Hepatic stellate cell (primary cell): ENCODE measurements around the gene HSD17B10.
"Not testable (repeated sequence)": the region's sequence is repeated elsewhere in the genome, so short reads cannot be mapped to it uniquely, and the experiment has no call there.

Experiments
- DNase-seq: peaks from one replicate; pipeline ENCODE4 v3.0.0; 2011; ENCODE audit warnings: low spot score

The HSD17B10 gene

GRCh38 chrX:53433651-53434639 lies at the start of gene HSD17B10:
Gene HSD17B10 (minus strand): TSS chrX:53434370. CDS start chrX:53434345, 25 bp downstream.
- peak; percentile 96 for DNase-seq

DNA sequence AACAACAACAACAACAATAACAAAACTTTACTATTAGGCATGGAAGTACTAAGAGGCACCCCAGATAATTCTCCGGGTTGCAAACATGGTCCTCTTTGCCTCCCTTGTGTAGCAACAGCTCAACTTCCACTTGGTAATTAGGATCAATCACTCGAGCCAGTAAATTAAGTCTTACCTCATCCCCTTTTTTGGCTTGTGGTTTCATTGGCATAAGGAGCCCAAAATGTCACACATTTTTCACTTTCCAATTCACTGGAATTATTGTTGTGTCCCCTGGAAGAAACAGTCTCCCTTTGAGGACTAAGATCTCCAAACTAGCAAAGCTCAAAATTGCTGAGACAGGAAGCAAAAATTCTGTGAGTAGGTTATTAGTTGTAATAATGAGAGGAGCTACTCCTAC lies 49.2 kb upstream of the HSD17B10 start:
- DNase-seq = no peak

GRCh38 chrX:53481816-53482465 lies 47.8 kb upstream of the HSD17B10 start:
- DNase-seq = peak; percentile 57

DNA sequence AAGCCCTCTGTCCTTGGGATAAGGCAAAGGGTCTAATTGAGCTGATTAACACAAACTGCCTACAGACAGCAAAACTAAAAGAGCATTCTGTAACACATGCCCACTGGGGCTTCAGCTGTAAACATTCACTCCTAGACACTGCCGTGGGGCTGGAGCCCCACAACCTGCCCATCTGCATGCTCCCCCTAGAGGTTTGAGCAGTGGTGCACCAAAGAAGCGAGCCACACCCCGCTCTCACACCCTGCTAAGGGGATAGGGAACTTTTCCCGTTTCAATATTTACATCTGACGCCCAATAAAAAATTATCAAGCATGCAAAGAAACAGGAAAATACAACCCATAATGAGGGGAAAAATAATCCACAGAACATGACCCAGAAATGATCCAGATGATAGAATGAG lies 46.9 kb upstream of the HSD17B10 start:
- DNase-seq = no peak

GRCh38 chrX:53479301-53479700 lies 45.1 kb upstream of the HSD17B10 start:
- no peak for DNase-seq

DNA sequence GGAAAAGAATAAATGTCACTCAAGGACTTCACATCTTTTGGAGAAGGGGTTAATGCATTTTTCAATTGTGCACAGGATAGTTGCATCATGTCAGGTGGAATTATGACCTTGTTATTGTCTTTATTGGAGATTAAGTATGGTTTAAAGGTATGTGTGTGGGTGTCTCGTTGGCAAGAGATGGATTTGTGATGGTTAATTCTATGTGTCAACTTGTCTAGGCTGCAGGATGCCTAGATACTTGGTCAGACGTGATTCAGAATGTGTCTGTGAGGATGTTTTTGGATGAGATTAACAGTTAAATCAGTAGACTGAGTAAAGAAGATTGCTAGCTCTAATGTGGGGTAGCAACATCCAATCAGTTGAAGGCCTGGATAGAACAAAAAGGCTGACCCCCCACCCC lies 42.2 kb upstream of the HSD17B10 start:
- DNase-seq = no peak

- DNase-seq = no peak
Observed at GRCh38 chrX:53474707-53475106, 40.5 kb upstream of the HSD17B10 start.

GRCh38 chrX:53471346-53471745 lies 37.2 kb upstream of the HSD17B10 start:
- DNase-seq = no peak

DNA sequence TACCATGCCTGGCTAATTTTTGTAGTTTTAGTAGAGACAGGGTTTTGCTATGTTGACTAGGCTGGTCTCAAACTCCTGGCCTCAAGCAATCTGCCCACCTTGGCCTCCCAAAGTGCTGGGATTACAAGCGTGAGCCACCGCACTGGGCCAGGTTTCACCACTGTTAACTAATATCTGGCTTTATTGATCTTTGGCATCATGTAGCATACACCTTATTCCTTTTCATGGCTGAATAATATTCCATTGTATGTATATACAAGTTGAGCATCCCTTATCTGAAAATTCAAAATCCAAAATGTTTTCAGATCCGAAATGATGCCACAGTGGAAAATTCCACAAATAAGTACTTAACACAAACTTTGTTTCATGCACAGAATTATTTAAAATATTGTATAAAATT lies 34.5 kb upstream of the HSD17B10 start:
- not testable (repeated sequence) for DNase-seq

DNA sequence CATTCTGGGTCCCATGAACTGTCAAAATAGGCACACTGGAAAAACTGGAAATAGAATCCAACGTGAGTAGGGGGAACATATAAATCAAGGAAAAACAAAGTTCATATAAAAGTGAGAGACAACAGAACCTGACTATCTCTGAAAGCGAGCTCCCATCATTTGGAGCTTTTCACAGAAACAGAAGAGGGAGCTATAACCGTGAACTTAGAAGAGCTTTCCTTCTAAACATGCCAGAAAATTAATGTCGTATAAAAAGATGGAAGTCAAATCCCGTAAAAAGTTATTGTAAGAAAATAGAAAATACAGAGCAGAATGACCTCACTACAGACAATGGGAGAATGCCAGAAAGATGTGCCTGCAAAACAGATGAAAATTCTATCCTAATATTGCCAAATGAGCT lies 23.9 kb upstream of the HSD17B10 start:
- no peak for DNase-seq

DNA sequence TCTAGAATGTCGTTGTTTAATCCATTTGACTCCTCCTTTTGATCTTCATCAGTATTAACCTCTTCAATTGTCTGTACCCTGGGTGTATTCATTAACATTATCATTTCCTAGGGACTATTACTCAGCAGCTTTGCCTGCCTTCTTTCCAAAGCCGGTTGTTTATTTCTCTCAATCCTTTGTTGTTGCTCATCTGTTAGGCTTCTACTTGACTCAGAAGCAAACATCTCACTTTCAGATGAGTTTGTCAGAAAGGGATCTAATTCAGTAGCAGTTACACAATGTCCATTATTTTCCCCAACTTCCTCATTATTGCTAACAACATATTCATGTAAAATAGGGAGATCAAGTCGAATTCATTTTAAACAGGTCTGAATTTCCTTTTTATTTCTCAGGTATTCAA lies 22.1 kb upstream of the HSD17B10 start:
- no peak for DNase-seq

DNA sequence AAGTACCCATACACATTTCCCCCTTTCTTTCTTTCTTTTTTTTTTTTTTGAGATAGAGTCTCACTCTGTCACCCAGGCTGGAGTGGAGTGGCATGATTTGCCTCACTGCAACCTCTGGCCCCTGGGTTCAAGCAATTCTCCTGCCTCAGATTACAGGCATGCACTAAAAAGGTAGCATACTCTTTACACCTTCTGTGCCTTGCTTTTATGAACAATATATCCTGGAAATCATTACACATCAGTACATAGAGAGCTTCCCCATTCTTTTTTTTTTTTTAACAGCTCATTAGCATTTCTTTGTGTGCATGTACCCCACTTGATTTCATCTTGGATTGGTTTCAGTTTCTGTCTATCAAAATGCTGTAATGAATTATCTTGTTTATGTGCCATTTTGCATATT lies 18.6 kb upstream of the HSD17B10 start:
- DNase-seq = no peak

- DNase-seq = no peak
Observed at GRCh38 chrX:53449632-53450031, 15.5 kb upstream of the HSD17B10 start.

GRCh38 chrX:53447441-53447840 lies 13.3 kb upstream of the HSD17B10 start:
- DNase-seq = no peak

- DNase-seq = peak; percentile 50
Observed at GRCh38 chrX:53445977-53446376, 11.8 kb upstream of the HSD17B10 start.

GRCh38 chrX:53442322-53442631 lies 8.1 kb upstream of the HSD17B10 start:
- DNase-seq = no peak

DNA sequence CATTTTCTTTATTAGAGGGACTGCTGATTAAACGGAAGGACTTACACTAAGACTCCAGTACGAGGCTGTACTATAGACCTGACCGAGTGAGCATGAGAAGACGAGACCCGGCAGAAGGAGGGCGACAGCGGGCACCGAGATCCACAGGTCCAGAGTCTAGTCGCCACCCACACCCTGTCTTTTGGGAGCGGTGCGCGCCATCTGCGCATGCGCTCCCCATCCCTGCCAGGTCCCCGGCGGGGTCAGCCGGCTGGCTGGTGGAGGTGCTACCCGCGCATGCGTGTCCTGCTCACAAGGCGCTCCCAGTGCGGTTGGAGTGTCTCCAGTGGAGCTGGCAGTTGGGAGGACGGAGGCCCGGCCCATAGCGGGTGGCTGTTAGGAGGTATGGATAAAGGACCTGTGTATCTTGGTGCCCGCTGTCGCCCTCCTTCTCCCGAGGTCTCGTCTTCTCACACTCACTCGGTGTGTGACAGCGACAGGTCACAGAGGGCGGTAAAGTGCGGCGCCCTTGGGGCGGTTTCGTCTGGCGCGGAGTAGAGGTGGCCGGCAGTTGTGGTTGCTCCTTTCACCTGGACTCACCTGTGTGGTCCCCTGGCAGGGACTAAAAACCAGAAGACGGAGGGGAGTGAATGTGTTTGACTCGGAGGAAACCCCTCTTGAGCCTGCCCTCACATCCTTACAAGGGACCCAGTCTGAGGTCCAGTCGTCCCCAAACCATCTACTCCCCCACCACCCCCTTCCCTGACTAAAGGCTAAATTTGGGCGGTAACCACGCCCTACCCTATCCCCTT lies 7.6 kb upstream of the HSD17B10 start:
- DNase-seq = peak; percentile 89

DNA sequence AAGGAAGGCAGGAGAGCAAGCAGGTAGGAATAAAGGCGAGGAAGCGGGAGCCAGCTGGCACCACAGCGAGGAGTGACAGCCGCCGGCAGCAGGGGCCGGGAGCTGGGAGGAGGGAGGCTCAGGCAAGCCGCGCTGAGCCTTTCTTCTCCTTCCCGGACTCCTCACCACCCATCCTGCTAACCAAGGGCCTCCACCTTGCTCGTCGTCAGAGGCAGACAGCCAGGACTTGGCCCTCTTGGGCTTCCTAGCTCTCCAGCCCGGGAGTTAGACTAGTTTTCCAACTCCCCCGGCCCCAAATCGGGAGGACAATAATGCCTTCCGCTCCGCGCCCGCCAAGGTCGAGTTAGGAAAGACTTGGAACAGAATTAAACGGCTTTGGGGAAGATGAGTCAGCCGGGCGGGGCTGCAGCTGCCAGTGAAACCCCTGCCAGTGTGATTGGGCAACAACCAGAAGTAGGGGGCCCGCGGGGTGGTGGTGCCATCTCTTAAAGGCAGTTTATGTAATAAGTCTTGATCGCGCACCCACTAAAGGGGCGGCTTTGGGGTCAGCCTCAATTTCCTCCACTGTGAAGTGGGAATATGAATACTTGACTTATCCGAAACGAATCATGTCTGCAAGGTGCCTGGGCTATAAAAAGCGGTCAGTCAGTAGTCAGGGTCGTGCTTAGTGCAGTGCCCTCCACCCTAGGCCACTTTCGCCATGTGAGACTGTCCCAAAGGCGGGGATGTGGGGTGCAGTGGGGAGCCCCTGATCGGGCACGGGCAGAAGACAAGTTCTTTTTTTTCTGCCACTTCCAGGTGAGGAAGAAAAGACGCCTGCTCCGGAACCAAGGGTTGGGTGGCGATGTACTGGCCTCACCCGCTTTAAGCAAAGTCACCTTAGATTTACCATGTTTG lies 6.7 kb upstream of the HSD17B10 start:
- peak; percentile 53 for DNase-seq

DNA sequence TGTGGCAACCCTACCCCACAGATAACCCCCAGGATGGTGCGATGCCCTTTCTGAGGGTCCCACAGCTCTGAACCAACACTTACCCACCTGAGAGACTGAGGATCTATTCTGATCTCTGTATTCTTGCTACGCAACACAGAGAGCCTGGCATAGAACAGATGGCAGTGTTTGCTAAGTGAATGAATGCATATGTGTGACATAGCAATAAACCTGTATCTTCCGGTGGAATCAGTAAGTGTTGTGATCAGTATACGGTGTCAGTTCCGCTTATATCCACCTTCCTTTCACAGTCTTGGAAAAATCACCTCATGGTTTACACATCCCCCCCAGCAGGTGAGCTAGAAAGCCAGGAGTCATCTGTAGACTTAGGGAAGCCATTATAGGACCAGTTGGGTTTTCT lies 5.9 kb upstream of the HSD17B10 start:
- DNase-seq = no peak

GRCh38 chrX:53438832-53439230 lies 4.7 kb upstream of the HSD17B10 start:
- no peak for DNase-seq

DNA sequence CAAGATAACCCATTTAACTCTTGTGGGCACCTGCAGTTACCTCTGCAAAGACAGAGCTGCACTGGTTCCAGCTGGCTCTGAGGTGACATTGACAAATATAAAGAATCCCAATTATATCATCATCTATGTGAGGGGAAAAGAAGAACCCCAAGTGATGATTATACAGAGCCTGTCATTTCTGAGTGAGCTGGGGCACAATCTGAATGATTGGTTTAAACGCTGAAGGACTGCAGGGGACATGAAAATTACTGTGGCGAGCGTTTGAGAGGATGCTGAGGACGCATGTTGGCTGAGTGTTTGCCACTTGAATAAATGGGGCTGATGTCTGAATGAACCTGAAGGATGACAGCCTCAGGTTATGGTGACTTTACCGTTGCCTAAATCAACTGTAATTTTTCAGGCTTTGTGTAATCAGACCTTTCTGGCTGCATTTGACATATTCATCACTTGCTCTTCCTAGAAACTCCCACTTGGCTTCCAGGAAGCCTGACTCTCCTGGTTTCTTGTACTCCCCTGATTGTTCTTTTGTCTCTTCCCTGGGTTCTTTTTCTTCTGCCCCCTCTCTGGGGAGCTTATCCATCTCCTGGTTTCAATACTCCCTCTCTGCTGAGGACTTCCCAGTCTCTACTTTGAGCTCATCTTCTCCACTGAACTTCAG lies 4.1 kb upstream of the HSD17B10 start:
- DNase-seq = no peak
